Heart left ventricle (tissue), 13 donors: ENCODE data around the gene LBP.

ENCODE experiments used
- POLR2A ChIP-seq, 2 donors: fragments of 450-650 bp; IDR thresholded peaks; one replicate each; pipeline ENCODE4 v1.6.1; 2017; ENCODE audit warnings: antibody characterized with exemption in 2 of 2, mild to moderate bottlenecking in 2 of 2, moderate library complexity in 2 of 2
- TF ChIP-seq, protein P1 (sequence below), 12 donors: fragments of 200-600 bp; sonication (generic) in 4 of 12; IDR thresholded peaks; one replicate each; pipeline versions ENCODE4 v1.5.0 to v1.8.0; 2018 to 2022; ENCODE audit warnings: antibody characterized with exemption in 12 of 12, mild to moderate bottlenecking in 5 of 12
- donor health status: ischemic (EF 13 %, LVEDD 7.1; RV severe dilation, severe dysfunction).
- donor health status: DM: no; HTN: yes; CAD: no.
- donor health status: DM: no; HTN: no; CAD: no.
- donor health status: ischemic (EF 25% LVEDD 6.9; RV normal size, moderate dysfunction).
- donor health status: ischemic (EF 25% LVEDD 5.7; RV mildly dilated, moderate dysfunction).
- donor health status: ischemic (EF 35%, LVEDD 5.7; RV mildly dilated, moderate dysfunction).
- donor health status: nonischemic (EF 11% LVEDD 7.7; RV severe dilation, severe dysfunction).
- donor health status: DM: yes; HTN: yes; CAD: no.
- donor health status: PGD.
- donor health status: ischemic (EF 29% LVEDD 5.4; RV normal size, mild dysfunction).
- donor health status: nonischemic (EF 23%, LVEDD 6.1; RV moderate dilation, normal function).

DNA sequence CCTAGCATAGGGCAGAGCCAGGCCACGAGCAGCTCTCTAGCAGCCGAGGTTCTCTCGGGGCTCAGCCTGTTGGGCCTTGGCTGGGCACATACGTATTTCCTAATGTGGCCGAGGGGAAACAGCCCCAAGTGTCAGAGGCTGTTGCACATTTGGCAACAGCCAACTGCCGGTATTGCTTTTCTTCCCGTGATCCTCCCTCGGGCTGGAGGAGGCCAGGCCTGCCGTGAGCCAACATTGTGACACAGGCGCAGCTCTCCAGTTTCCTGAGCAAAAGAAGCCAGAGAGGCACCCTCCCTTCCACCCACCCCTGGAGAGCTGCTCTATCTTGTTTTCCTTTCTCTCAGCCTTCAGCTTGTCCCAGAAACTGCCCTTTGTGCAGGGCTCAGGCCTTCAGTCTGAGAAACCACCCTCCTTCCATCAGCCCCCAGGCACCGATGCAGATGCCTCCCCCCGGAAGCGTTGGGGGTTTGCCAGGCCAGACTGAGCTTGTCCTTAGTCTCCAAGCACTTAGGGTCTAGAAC, 47.5 kb upstream of the LBP start:
- TF ChIP-seq, protein P1, sequence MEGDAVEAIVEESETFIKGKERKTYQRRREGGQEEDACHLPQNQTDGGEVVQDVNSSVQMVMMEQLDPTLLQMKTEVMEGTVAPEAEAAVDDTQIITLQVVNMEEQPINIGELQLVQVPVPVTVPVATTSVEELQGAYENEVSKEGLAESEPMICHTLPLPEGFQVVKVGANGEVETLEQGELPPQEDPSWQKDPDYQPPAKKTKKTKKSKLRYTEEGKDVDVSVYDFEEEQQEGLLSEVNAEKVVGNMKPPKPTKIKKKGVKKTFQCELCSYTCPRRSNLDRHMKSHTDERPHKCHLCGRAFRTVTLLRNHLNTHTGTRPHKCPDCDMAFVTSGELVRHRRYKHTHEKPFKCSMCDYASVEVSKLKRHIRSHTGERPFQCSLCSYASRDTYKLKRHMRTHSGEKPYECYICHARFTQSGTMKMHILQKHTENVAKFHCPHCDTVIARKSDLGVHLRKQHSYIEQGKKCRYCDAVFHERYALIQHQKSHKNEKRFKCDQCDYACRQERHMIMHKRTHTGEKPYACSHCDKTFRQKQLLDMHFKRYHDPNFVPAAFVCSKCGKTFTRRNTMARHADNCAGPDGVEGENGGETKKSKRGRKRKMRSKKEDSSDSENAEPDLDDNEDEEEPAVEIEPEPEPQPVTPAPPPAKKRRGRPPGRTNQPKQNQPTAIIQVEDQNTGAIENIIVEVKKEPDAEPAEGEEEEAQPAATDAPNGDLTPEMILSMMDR (IDR thresholded peaks at IDR 0.05), result no peak
- no peak for TF ChIP-seq POLR2A (IDR thresholded peaks at IDR 0.05)
